HEK293 (cell line): ENCODE measurements around the gene KLHL21.
A peak's percentile ranks its signal among the peaks of the same experiment; 100 is the strongest.

Source experiments
- CTCF ChIA-PET: fragments of 350-600 bp; formaldehyde crosslinking; extraction: SDS; loops from one replicate; lab custom pipeline; 2021; ENCODE audit warnings: antibody characterized with exemption; lab: Yijun Ruan, JAX
- POLR2A ChIA-PET: fragments of 300-600 bp; formaldehyde crosslinking; extraction: SDS; loops from one replicate; lab custom pipeline; 2020; ENCODE audit warnings: antibody characterized with exemption, inconsistent platforms; lab: Yijun Ruan, JAX
- H3K27ac ChIP-seq: fragments of 200-500 bp; sonication (Bioruptor generic); 2 replicates; pipeline ENCODE4 v1.5.1; 2014; ENCODE audit warnings: low read depth, low read length, control low read depth, inconsistent platforms; ENCODE audit errors: extremely low read depth
- H3K36me3 ChIP-seq, 2 experiments: fragments of 200-500 bp in 1 of 2; sonication (Bioruptor generic) in 1 of 2; 1 replicate in 1 of 2; 2 replicates in 1 of 2; pipeline ENCODE4 v1.5.1; 2014 to 2017; ENCODE audit warnings: inconsistent platforms in 2 of 2, low read length in 2 of 2; ENCODE audit not compliant: control insufficient read depth in 2 of 2, insufficient read depth in 1 of 2
- H3K4me1 ChIP-seq: fragments of 200-500 bp; sonication (Bioruptor generic); 2 replicates; pipeline ENCODE4 v1.5.1; 2014; ENCODE audit warnings: mild to moderate bottlenecking, low read length, inconsistent platforms; ENCODE audit not compliant: control insufficient read depth, insufficient read depth
- H3K4me3 ChIP-seq: 2 replicates; pipeline ENCODE4 v1.5.1; 2011; ENCODE audit warnings: low read depth, mild to moderate bottlenecking, control low read depth, low read length, moderate library complexity
- H3K9me3 ChIP-seq: fragments of 200-500 bp; sonication (Bioruptor generic); 2 replicates; pipeline ENCODE4 v1.5.1; 2014; ENCODE audit warnings: low read depth, low read length, inconsistent platforms; ENCODE audit not compliant: control insufficient read depth, insufficient read depth
- KLF10 ChIP-seq: fragments of 450-650 bp; IDR thresholded peaks from 2 replicates; pipeline ENCODE4 v1.5.1; 2018; ENCODE audit warnings: missing biosample characterization, mild to moderate bottlenecking, missing genetic modification characterization
- ZBTB20 ChIP-seq: fragments of 450-650 bp; formaldehyde crosslinking; IDR thresholded peaks from 2 replicates; pipeline ENCODE4 v1.5.1; 2016; ENCODE audit warnings: missing biosample characterization, missing genetic modification characterization
- ZEB2 ChIP-seq: fragments of 450-650 bp; formaldehyde crosslinking; IDR thresholded peaks from 2 replicates; pipeline ENCODE4 v1.5.1; 2016; ENCODE audit warnings: missing biosample characterization, missing genetic modification characterization
- ZFHX2 ChIP-seq: fragments of 450-650 bp; formaldehyde crosslinking; conservative IDR thresholded peaks from 2 replicates; pipeline ENCODE4 v1.5.1; 2016; ENCODE audit warnings: missing biosample characterization, missing genetic modification characterization
- ZNF10 ChIP-seq: fragments of 450-650 bp; formaldehyde crosslinking; IDR thresholded peaks from 2 replicates; pipeline ENCODE4 v1.5.1; 2017; ENCODE audit warnings: missing biosample characterization, missing genetic modification characterization
- ZNF174 ChIP-seq: fragments of 450-650 bp; formaldehyde crosslinking; IDR thresholded peaks from 2 replicates; pipeline ENCODE4 v1.5.0; 2017; ENCODE audit warnings: missing biosample characterization, mild to moderate bottlenecking, missing genetic modification characterization
- ZNF2 ChIP-seq: fragments of 450-650 bp; formaldehyde crosslinking; IDR thresholded peaks from 2 replicates; pipeline ENCODE4 v1.5.1; 2016; ENCODE audit warnings: missing biosample characterization, missing genetic modification characterization
- ZNF24 ChIP-seq: fragments of 450-650 bp; formaldehyde crosslinking; IDR thresholded peaks from 2 replicates; pipeline ENCODE4 v1.5.1; 2016; ENCODE audit warnings: missing biosample characterization, missing genetic modification characterization
- ZNF350 ChIP-seq: fragments of 450-650 bp; formaldehyde crosslinking; IDR thresholded peaks from 2 replicates; pipeline ENCODE4 v1.5.0; 2017; ENCODE audit warnings: missing biosample characterization, mild to moderate bottlenecking, missing genetic modification characterization
- ZNF37A ChIP-seq: fragments of 450-650 bp; IDR thresholded peaks from 2 replicates; pipeline ENCODE4 v1.5.1; 2018; ENCODE audit warnings: missing biosample characterization, missing genetic modification characterization
- ZNF398 ChIP-seq: fragments of 450-650 bp; formaldehyde crosslinking; IDR thresholded peaks from 2 replicates; pipeline ENCODE4 v1.5.1; 2017; ENCODE audit warnings: missing biosample characterization, missing genetic modification characterization
- ZNF501 ChIP-seq: fragments of 450-650 bp; formaldehyde crosslinking; IDR thresholded peaks from 2 replicates; pipeline ENCODE4 v1.5.1; 2016; ENCODE audit warnings: missing biosample characterization, missing genetic modification characterization
- ZNF555 ChIP-seq: fragments of 450-650 bp; formaldehyde crosslinking; conservative IDR thresholded peaks from 2 replicates; pipeline ENCODE4 v1.5.1; 2017; ENCODE audit warnings: missing biosample characterization, mild to moderate bottlenecking, missing genetic modification characterization, inconsistent platforms
- ZNF596 ChIP-seq: fragments of 450-650 bp; IDR thresholded peaks from 2 replicates; pipeline ENCODE4 v1.5.0; 2018; ENCODE audit warnings: missing biosample characterization, mild to moderate bottlenecking, missing genetic modification characterization, moderate library complexity
- ZNF658 ChIP-seq: fragments of 450-650 bp; formaldehyde crosslinking; IDR thresholded peaks from 2 replicates; pipeline ENCODE4; 2016; ENCODE audit warnings: missing biosample characterization, missing genetic modification characterization
- ZNF660 ChIP-seq: fragments of 450-650 bp; IDR thresholded peaks from 2 replicates; pipeline ENCODE4 v1.5.1; 2018; ENCODE audit warnings: missing biosample characterization, mild to moderate bottlenecking, missing genetic modification characterization
- ZNF785 ChIP-seq: fragments of 450-650 bp; formaldehyde crosslinking; IDR thresholded peaks from 2 replicates; pipeline ENCODE4 v1.5.1; 2016; ENCODE audit warnings: missing biosample characterization, missing genetic modification characterization
- ZNF837 ChIP-seq: fragments of 450-650 bp; formaldehyde crosslinking; IDR thresholded peaks from 2 replicates; pipeline ENCODE4 v1.5.1; 2016; ENCODE audit warnings: missing biosample characterization, missing genetic modification characterization
- TF ChIP-seq, protein P1 (sequence below): fragments of 450-650 bp; formaldehyde crosslinking; IDR thresholded peaks from 2 replicates; pipeline ENCODE4 v1.5.1; 2016; ENCODE audit warnings: missing biosample characterization, missing genetic modification characterization
- TF ChIP-seq, protein P2 (sequence below): fragments of 450-650 bp; IDR thresholded peaks from 2 replicates; pipeline ENCODE4 v1.5.1; 2018; ENCODE audit warnings: missing biosample characterization, mild to moderate bottlenecking, missing genetic modification characterization
- TF ChIP-seq, protein P3 (sequence below): fragments of 450-650 bp; formaldehyde crosslinking; optimal IDR thresholded peaks from 2 replicates; pipeline ENCODE3; 2016; ENCODE audit warnings: missing biosample characterization, mild to moderate bottlenecking, missing genetic modification characterization
- TF ChIP-seq, protein P4 (sequence below): fragments of 450-650 bp; formaldehyde crosslinking; IDR thresholded peaks from 2 replicates; pipeline ENCODE4 v1.5.1; 2017; ENCODE audit warnings: missing biosample characterization, missing genetic modification characterization
- TF ChIP-seq, protein P5 (sequence below): fragments of 450-650 bp; formaldehyde crosslinking; IDR thresholded peaks from 2 replicates; pipeline ENCODE4 v1.5.1; 2016; ENCODE audit warnings: missing biosample characterization, missing genetic modification characterization

The KLHL21 gene

DNA sequence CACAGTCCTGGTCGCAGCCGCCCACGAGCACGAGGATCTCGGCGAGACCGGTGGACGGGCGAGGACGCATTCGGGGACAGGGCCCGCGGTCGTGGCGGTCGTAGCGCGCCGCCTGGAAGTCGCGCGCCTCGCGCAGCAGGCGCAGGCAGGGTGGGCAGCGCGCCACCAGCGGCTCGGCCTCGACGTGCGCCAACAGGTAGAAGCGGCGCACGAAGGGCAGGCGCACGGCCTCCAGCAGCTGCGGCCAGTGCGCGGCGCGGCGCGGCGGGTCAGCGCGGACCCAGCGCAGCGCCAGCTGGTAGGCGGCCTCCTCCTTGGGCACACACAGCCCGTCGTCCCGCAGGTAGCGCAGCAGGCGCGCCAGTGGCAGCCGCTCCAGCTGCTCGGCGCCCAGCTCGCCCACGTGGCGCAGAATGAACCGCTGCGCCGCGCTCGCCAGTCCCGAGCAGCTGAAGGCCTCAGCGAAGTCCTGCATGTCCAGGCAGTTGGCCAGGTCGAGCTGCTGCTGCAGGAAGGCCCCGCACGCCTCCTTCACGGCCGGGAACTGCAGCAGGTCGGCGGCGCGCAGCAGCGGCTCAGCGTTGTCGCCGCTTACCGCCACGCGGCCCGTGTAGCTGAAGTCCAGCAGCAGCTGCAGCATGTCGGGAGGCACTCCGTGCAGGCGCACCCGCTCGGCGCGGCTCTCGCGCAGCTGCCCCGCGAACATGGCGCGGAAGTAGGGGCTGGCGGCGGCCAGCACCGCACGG is 573 bp downstream of the KLHL21 start (continued):
- TF ChIP-seq ZNF2: peak; percentile 72
- TF ChIP-seq, protein P1, sequence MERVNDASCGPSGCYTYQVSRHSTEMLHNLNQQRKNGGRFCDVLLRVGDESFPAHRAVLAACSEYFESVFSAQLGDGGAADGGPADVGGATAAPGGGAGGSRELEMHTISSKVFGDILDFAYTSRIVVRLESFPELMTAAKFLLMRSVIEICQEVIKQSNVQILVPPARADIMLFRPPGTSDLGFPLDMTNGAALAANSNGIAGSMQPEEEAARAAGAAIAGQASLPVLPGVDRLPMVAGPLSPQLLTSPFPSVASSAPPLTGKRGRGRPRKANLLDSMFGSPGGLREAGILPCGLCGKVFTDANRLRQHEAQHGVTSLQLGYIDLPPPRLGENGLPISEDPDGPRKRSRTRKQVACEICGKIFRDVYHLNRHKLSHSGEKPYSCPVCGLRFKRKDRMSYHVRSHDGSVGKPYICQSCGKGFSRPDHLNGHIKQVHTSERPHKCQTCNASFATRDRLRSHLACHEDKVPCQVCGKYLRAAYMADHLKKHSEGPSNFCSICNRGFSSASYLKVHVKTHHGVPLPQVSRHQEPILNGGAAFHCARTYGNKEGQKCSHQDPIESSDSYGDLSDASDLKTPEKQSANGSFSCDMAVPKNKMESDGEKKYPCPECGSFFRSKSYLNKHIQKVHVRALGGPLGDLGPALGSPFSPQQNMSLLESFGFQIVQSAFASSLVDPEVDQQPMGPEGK (tag by site-specific recombination): 0 out of 2 replicates have a peak, but pooled peaks have one; percentile 11
- TF ChIP-seq, protein P2, sequence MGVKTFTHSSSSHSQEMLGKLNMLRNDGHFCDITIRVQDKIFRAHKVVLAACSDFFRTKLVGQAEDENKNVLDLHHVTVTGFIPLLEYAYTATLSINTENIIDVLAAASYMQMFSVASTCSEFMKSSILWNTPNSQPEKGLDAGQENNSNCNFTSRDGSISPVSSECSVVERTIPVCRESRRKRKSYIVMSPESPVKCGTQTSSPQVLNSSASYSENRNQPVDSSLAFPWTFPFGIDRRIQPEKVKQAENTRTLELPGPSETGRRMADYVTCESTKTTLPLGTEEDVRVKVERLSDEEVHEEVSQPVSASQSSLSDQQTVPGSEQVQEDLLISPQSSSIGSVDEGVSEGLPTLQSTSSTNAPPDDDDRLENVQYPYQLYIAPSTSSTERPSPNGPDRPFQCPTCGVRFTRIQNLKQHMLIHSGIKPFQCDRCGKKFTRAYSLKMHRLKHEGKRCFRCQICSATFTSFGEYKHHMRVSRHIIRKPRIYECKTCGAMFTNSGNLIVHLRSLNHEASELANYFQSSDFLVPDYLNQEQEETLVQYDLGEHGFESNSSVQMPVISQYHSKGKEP (tag by site-specific recombination): peak; percentile 44; the same call in 1 of the 2 replicates
- TF ChIP-seq ZBTB20 (tag by site-specific recombination): peak; percentile 17
- TF ChIP-seq ZNF596 (tag by site-specific recombination): 0 out of 2 replicates have a peak, but pooled peaks have one; percentile 40
- TF ChIP-seq ZNF10 (tag by site-specific recombination): peak; percentile 60; the same call in 1 of the 2 replicates
- 0 out of 2 replicates have a peak, but pooled peaks have one; percentile 17 for TF ChIP-seq ZNF660
- TF ChIP-seq, protein P3, sequence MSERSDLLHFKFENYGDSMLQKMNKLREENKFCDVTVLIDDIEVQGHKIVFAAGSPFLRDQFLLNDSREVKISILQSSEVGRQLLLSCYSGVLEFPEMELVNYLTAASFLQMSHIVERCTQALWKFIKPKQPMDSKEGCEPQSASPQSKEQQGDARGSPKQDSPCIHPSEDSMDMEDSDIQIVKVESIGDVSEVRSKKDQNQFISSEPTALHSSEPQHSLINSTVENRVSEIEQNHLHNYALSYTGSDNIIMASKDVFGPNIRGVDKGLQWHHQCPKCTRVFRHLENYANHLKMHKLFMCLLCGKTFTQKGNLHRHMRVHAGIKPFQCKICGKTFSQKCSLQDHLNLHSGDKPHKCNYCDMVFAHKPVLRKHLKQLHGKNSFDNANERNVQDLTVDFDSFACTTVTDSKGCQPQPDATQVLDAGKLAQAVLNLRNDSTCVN (tag by site-specific recombination): peak; percentile 97

GRCh38 chr1:6601049-6601922 is 1.4 kb downstream of the KLHL21 start:
- H3K4me3 ChIP-seq: peak overlapping the region; percentile 58
- H3K9me3 ChIP-seq: no peaks in the 10 kb centered on the region
- CTCF ChIA-PET: interaction anchor here (1.4 to 1.6 kb wide), 2 partner anchors 46 kb away, joined by 3 to 4 read pairs; partner anchors contain the start of gene TAS1R1
- H3K27ac ChIP-seq: peak overlapping the region; percentile 82; the same call in 1 of the 2 replicates
- no peaks in the 10 kb centered on the region for H3K4me1 ChIP-seq
- H3K36me3 ChIP-seq: peaks cover 0 to 40% of the 10 kb centered on the region in 2 experiments; a peak in 2 of 3 replicates
- POLR2A ChIA-PET: interaction anchor here (0.6 to 3.5 kb wide), 18 partner anchors 7 to 188 kb away, joined by 3 to 25 read pairs (median 4); partner anchors contain the start of genes NOL9, PHF13, TAS1R1 and THAP3
- TF ChIP-seq ZNF37A (tag by site-specific recombination) (no peak), ZNF501 (tag by site-specific recombination) (0 out of 2 replicates have a peak, but pooled peaks have one; percentile 70), ZNF837 (no peak), ZNF350 (tag by site-specific recombination) (no peak), ZFHX2 (no peak; the same call in 1 of the 2 replicates), ZNF658 (no peak), ZNF24 (tag by site-specific recombination) (no peak), ZEB2 (tag by site-specific recombination) (peak; percentile 61), ZNF785 (no peak), ZNF174 (no peak), ZNF555 (no peak), ZNF398 (tag by site-specific recombination) (0 out of 2 replicates have a peak, but pooled peaks have one; percentile 10), KLF10 (tag by site-specific recombination) (0 out of 2 replicates have a peak, but pooled peaks have one; percentile 46)
- TF ChIP-seq, protein P4, sequence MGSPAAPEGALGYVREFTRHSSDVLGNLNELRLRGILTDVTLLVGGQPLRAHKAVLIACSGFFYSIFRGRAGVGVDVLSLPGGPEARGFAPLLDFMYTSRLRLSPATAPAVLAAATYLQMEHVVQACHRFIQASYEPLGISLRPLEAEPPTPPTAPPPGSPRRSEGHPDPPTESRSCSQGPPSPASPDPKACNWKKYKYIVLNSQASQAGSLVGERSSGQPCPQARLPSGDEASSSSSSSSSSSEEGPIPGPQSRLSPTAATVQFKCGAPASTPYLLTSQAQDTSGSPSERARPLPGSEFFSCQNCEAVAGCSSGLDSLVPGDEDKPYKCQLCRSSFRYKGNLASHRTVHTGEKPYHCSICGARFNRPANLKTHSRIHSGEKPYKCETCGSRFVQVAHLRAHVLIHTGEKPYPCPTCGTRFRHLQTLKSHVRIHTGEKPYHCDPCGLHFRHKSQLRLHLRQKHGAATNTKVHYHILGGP (tag by site-specific recombination): no peak
- TF ChIP-seq, protein P5, sequence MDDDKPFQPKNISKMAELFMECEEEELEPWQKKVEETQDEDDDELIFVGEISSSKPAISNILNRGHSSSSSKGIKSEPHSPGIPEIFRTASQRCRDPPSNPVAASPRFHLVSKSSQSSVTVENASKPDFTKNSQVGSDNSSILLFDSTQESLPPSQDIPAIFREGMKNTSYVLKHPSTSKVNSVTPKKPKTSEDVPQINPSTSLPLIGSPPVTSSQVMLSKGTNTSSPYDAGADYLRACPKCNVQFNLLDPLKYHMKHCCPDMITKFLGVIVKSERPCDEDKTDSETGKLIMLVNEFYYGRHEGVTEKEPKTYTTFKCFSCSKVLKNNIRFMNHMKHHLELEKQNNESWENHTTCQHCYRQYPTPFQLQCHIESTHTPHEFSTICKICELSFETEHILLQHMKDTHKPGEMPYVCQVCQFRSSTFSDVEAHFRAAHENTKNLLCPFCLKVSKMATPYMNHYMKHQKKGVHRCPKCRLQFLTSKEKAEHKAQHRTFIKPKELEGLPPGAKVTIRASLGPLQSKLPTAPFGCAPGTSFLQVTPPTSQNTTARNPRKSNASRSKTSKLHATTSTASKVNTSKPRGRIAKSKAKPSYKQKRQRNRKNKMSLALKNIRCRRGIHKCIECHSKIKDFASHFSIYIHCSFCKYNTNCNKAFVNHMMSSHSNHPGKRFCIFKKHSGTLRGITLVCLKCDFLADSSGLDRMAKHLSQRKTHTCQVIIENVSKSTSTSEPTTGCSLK (tag by site-specific recombination): no peak
